ENCODE results near the gene MTERF4. TPM values are rescaled to one million over a fixed set of nuclear protein-coding genes. Genes with fewer than 3 reads are reported as not detected.

Gene MTERF4
- total and polyA plus RNA-seq, 2 of the 13 experiments (the other 11 are each of a cell fraction or from before 2014, with no cell fraction given): 50.5 to 59.8 TPM

- TF ChIP-seq ZIK1 (CRISPR knock-in tag; IDR thresholded peaks at IDR 0.05; ENCODE audit: borderline replicate concordance, low read depth) (no peak), PCBP1 (IDR thresholded peaks at IDR 0.05; ENCODE audit: borderline replicate concordance, low read depth, low read length) (0 out of 2 replicates have a peak, but pooled peaks have one; percentile 41)
- Histone ChIP-seq H4K20me1 (ENCODE audit: insufficient read depth, low read length) (no peaks in the 10 kb centered on the region; the same call in 1 of the 2 replicates), H3K4me3 (replicated peaks in 1 of 3; ENCODE audit: insufficient read depth in 1 of 3, low read depth in 2 of 3, low read length in 3 of 3) (no peak overlapping the region), H3K9me3 (ENCODE audit: low read length) (no peaks in the 10 kb centered on the region), H3K27me3 (ENCODE audit: control insufficient read depth in 1 of 2, insufficient read depth in 2 of 2, low read length in 2 of 2) (peaks cover 15 to 42% of the 10 kb centered on the region in 2 experiments), H3K4me2 (ENCODE audit: low read depth, low read length) (no peak overlapping the region), H3K9ac (ENCODE audit: insufficient read depth, low read depth, low read length) (no peak overlapping the region), H3K4me1 (ENCODE audit: insufficient read depth, low read length) (peaks cover 23% of the 10 kb centered on the region; the same call in 1 of the 2 replicates), H2AFZ (ENCODE audit: low read length) (no peak overlapping the region), H3K36me3 (replicated peaks in 1 of 2; ENCODE audit: control insufficient read depth in 1 of 2, insufficient read depth in 2 of 2, low read length in 2 of 2) (peaks cover 1 to 4% of the 10 kb centered on the region in 2 experiments; a peak in 1 of 5 replicates), H3K27ac (ENCODE audit: extremely low read length, insufficient read depth, low read length) (no peak overlapping the region), H3K79me2 (ENCODE audit: insufficient read depth, low read length) (no peaks in the 10 kb centered on the region)
- POLR2A ChIA-PET: no interaction called here
- 62% methylated on average over 21 of the region's 31 CpGs for WGBS (ENCODE audit: low lambda C conversion rate)
- FAIRE-seq: no peak
- BruUV-seq (replicated peaks): no TSS peak
- in situ Hi-C loops (cut with HindIII; ENCODE audit: extremely low pct_ligation_motif_present, low pct_unique_long_range_greater_than_20kb): no loop called here
- ATAC-seq: no peak
- no peak for DNase-seq (ENCODE audit: low spot score)
- intact Hi-C loops (cut with micrococcal nuclease; ENCODE audit: unreplicated experiment): no loop called here
- CTCF ChIA-PET (ENCODE audit: low intra/inter-chr PET ratio, low total read pairs): no interaction called here
These were observed 31.0 kb downstream of the MTERF4 start for GRCh38 chr2:241070811-241071676.

DNA sequence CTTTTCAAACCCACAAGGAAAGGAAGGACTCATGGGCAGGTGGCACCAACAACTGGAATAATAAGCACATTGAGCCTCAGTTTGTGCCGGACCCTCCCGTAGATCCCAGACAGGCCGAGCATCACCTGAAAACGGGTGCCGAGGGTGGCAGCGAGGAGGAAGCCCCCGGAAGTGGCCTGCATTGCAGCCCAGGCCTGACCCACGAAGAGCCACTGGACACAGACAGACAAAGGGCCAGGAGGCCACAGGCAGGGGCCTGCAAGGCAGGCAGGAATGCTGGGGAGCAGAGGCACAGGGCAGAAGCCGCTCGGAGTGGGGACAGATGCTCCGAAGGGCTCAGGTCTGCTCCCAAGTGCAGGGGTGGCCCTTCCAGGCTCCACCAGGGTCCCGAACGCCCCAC lies 31.7 kb downstream of the MTERF4 start:
- Histone ChIP-seq H3K27ac (ENCODE audit: extremely low read length, insufficient read depth, low read length) (no peak overlapping the region), H3K4me2 (ENCODE audit: low read depth, low read length) (no peak overlapping the region), H3K36me3 (replicated peaks in 1 of 2; ENCODE audit: control insufficient read depth in 1 of 2, insufficient read depth in 2 of 2, low read length in 2 of 2) (peaks cover 1 to 4% of the 10 kb centered on the region in 2 experiments; a peak in 1 of 5 replicates), H4K20me1 (ENCODE audit: insufficient read depth, low read length) (no peaks in the 10 kb centered on the region; the same call in 1 of the 2 replicates), H3K9ac (ENCODE audit: insufficient read depth, low read depth, low read length) (no peak overlapping the region), H3K79me2 (ENCODE audit: insufficient read depth, low read length) (no peaks in the 10 kb centered on the region), H3K9me3 (ENCODE audit: low read length) (no peaks in the 10 kb centered on the region), H3K4me3 (replicated peaks in 1 of 3; ENCODE audit: insufficient read depth in 1 of 3, low read depth in 2 of 3, low read length in 3 of 3) (no peak overlapping the region), H3K27me3 (ENCODE audit: control insufficient read depth in 1 of 2, insufficient read depth in 2 of 2, low read length in 2 of 2) (peaks cover 15 to 44% of the 10 kb centered on the region in 2 experiments), H2AFZ (ENCODE audit: low read length) (no peak overlapping the region), H3K4me1 (ENCODE audit: insufficient read depth, low read length) (peaks cover 23% of the 10 kb centered on the region; the same call in 1 of the 2 replicates)
- in situ Hi-C loops (cut with HindIII; ENCODE audit: extremely low pct_ligation_motif_present, low pct_unique_long_range_greater_than_20kb): no loop called here
- CTCF ChIA-PET (ENCODE audit: low intra/inter-chr PET ratio, low total read pairs): no interaction called here
- FAIRE-seq (no peak), ATAC-seq (no peak), DNase-seq (ENCODE audit: low spot score) (no peak)
- no TSS peak for BruUV-seq (replicated peaks)
- 61% methylated on average over 13 of the region's 13 CpGs for WGBS (ENCODE audit: low lambda C conversion rate)
- POLR2A ChIA-PET: no interaction called here
- intact Hi-C loops (cut with micrococcal nuclease; ENCODE audit: unreplicated experiment): no loop called here
- TF ChIP-seq NCOA5 (CRISPR knock-in tag; IDR thresholded peaks at IDR 0.05) (no peak), RERE (CRISPR knock-in tag; IDR thresholded peaks at IDR 0.05; ENCODE audit: low read depth) (no peak), ZMAT3 (CRISPR knock-in tag; conservative IDR thresholded peaks at IDR 0.05) (no peak), ZNF891 (CRISPR knock-in tag; IDR thresholded peaks at IDR 0.05) (no peak), ZNF383 (CRISPR knock-in tag; IDR thresholded peaks at IDR 0.05; ENCODE audit: borderline replicate concordance) (no peak)
- TF ChIP-seq, protein P1, sequence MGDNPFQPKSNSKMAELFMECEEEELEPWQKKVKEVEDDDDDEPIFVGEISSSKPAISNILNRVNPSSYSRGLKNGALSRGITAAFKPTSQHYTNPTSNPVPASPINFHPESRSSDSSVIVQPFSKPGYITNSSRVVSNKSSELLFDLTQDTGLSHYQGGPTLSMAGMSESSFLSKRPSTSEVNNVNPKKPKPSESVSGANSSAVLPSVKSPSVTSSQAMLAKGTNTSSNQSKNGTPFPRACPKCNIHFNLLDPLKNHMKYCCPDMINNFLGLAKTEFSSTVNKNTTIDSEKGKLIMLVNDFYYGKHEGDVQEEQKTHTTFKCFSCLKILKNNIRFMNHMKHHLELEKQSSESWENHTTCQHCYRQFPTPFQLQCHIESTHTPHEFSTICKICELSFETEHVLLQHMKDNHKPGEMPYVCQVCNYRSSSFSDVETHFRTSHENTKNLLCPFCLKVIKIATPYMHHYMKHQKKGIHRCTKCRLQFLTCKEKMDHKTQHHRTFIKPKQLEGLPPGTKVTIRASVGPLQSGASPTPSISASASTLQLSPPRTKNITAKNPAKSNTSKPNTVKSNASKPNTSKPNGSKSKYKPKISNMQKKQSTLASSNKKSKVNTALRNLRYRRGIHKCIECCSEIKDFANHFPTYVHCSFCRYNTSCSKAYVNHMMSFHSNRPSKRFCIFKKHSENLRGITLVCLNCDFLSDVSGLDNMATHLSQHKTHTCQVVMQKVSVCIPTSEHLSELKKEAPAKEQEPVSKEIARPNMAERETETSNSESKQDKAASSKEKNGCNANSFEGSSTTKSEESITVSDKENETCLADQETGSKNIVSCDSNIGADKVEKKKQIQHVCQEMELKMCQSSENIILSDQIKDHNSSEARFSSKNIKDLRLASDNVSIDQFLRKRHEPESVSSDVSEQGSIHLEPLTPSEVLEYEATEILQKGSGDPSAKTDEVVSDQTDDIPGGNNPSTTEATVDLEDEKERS (CRISPR knock-in tag; IDR thresholded peaks at IDR 0.05): no peak
